ENCODE results near the gene KLHL40. TPM values are rescaled to one million over a fixed set of nuclear protein-coding genes. Genes with fewer than 3 reads are reported as not detected.
A peak's percentile ranks its signal among the peaks of the same experiment; 100 is the strongest.

Gene KLHL40
- total RNA-seq, 1 donor from 2014 or later = not detected

DNA sequence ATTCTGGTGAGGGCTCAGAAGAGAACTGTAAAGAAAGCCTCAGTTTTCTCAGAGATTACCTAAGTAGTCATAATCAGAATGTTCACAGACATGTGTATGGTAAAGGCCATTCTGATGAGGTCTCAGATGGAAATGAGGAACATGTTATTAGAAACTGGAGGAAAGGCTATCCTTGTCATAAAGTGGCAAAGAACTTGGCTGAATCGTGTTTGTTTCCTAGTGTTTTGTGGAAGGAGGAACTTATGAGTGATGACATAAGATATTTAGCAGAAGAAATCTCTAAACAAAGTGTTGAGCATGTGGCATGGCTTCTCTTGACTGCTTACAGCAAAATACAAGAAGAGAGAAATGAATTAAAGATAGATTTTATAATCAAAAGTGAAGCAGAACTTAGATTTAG, 12.8 kb upstream of the KLHL40 start:
- ATAC-seq = no peak

DNA sequence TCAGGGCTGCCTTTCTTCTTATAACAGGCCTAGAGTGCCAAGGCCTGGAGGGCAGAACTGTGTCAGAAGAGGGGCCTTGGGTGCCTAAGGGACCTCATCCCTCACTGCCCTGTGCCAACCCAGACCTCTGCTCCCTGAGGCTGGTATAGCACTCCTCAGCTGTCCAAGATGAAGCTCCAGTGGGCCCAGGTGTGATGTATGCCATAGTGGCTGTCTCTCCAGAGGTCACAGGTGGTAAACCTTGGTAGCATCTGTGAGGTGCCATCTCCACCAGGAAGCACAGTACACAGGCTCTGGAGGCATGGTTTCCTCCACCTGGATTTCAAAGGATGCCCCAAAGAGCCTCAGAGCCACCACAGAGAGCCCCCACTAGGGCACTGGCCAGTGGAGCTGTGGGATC, 12.3 kb upstream of the KLHL40 start:
- ATAC-seq = no peak

DNA sequence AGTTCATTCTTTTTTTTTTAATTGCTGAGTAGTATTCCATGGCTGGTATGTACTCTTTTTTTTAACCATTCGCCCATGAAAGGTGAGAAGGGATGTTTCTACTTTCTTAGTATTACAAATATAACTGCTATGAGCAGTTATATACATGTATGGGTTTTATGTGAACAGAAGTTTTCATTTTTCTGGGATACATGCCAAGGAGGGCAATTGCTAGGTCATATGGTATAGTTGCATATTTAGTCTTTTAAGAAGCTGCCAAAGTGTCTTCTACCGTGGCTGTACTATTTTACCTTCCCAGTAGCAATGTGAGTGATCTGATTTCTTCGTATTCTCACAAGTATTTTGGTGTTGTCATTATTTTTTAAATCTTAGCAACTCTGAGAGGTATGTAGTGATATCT, 11.2 kb upstream of the KLHL40 start:
- ATAC-seq = no peak

DNA sequence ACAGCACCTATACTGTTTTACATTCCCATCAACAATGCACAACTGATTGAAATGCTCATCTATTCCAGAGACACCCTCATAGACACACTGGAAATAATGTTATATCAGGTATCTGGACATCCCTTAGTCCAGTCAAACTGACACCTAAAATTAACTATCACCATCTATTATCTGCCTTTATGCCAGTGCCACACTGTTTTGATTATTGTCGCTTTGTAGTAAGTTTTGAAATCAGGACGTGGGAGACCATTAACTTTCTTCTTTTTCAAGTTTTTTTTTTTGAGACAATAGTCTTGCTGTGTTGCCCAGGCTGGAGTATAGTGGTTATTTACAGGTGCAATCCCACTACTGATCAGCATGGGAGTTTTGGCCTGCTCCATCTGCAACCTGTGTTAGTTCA, 9.4 kb upstream of the KLHL40 start:
- no peak for ATAC-seq

DNA sequence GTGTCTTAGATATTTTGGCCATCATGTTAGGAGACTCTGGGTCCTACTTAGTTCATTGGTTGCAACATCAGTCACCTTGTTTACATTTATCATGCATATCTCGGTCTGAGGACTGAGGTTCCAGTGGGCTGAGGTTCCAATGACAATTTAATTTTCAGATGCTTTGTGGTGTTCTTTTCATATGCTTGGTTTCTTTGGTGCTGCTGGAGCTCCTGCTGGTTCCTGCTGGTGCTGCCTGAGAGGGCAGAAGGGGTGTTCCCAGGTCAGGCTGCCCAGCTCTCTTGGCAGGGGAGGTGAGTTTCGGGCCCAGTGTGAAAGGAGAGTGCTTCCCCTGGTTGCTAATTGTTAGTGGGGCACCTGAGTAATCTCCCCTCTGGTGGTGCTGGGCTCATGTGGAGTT, 6.9 kb upstream of the KLHL40 start:
- ATAC-seq = no peak

DNA sequence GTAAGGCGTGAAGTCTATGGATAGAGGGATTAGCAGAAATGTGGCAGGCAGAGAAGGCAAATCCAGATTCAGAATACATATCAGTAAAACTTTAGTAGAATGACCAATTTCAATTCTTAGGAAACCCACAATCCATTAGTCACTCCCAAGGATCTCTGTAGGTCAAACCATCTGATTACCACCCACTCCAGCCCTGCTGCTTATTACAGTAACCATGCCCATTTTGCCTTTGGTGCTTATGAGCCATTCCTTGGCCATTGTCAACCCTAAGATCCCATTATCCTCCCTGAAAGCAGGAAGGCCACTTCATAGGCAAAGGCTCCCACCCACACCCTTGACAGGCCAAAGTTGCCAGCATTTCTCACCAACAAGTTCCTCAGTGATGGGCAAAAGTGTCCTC, 5.1 kb upstream of the KLHL40 start:
- ATAC-seq = no peak

DNA sequence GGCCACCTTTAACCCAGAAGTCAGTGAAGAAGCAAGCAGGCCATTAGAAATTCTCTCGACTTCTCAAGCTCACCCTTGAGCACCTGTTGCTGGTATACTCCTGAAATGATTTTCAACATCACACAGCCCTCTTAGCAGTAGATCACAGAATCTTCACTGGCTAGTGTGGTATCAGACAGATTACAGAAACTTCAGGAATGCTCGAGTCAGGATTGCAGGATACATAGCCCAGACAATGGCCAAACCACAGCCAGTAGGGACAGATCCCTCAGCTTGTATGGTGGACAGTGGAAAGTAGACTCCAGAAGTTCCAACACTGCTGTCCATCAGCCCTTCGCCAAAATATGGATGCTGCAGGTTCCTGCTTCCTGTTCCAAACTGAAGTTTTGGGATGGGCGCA, 4.5 kb upstream of the KLHL40 start:
- no peak for ATAC-seq

DNA sequence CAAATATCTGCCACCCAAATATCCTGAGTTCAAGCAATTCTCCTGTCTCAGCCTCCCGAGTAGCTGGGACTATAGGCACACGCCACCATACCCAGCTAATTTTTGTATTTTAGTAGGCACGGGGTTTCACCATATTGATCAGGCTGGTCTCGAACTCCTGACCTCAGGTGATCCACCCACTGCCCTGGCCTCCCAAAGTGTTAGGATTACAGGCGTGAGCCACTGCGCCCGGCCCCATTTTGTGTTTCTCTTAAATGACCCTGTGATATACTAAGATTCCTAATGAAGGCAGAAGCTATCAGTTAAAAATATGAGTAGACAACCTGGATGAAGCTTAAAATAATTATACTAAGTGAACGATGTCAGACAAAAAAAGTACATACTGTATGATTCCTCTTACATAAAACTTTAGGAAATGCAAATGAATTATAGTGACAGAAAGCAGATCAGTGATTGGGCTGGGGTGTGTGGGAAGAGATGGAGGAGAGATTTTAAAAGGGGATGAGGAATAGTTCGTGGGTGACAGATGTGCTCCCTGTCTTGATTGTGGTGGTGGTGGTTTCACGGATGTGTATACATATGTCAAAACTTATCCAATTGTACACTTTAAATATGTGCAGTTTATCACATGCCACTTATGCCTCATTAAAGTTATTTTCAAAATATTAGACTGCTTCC, 3.8 kb upstream of the KLHL40 start:
- no peak for ATAC-seq

DNA sequence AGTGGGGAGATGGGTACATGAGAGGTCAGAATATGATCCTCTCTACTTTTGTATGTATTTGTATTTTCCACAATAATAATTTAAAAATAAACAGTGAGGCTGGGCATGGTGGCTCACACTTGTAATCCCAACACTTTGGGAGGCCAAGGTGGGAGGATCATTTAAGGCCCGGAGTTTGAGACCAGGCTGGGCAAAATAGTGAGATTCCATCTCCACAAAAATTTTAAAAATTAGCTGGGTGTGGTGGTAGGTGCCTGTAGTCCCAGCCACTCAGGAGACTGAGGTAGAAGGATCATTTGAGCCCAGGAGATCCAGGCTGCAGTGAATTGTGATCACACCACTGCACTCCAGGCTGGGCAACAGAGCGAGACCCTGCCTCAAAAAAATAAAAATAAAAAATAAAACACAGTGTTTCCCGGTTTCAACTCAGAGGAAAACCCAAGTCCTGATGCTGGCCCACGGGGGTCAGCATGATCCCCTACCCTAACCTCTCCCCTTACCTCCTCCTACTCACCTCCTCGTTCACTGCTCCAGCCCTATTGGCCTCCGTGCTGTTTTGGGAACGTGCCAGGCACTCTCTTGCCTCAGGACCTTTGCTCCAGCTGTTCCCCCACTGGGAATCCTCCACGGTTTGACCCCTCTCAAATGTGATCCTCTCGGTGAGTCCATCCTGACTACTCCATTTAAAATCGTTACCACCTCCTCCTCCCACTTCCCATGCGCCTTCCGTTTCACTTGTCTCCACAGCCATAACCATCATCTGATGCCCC, 2.9 kb upstream of the KLHL40 start:
- no peak for ATAC-seq

DNA sequence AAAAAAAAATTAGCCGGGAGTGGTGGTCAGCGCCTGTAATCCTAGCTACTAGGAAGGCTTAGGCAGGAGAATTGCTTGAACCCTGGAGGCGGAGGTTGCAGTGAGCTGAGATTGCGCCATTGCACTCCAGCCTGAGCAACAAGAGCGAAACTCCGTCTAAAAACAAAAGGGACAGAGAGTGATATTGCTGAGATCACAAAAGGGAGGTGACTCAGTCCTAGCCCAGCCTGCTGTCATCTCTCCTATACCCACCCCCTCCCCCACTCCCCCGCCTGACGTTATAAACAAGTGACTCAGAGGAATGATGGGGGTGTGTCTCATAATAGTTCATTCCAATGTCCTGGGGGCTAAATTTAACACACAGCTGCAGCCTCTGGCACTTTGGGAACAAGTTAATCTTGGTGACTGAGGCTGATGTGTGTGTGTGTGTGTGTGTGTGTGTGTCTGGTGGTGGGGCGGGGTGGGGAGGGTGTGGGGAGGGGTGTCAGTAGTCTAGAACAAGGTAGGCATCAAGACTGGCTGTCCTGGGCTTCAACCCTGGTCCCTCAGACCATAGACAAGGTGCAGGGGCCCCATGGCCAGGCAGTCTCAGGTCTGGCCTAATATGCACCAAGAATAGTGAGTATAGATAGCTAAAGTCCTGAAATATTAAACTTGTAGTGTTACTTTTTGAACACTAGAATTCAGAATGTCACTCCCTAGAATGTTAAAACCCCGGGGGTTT, 1.3 kb upstream of the KLHL40 start:
- ATAC-seq = peak; percentile 96

DNA sequence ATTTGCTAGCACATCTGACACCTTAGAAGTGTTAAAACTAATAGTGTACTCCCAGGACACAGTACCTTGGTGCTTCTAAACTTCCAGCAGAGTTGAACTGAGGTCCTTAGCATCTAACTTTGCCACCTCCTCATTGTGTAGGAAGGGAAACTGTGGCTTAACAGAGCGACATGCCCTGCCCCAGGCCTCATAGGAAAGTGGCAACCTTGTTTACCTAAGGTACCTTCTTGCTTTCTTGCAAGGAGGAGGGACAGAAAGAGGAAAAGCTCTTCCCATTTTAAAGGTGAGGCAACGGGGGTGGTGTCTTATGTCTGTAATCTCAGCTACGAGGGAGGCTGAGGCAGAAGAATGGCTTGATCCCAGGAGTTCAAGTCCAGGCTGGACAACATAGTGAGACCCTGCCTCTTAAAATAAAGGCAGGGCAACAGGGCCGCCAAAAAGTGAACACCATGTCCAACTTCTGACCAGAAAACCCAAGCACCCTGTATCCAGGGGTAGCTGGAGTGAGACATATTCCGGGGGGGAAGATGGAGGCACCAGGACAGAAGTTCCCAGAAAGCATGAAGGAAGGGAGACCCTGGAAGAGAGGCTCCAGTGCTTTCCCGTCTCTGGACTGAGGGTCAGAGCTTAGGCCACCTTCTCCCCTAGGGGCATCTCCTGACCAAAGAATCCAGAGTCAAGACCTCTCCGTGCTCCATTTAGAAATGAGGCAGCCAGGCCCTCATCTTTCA, 540 bp upstream of the KLHL40 start:
- ATAC-seq = no peak

DNA sequence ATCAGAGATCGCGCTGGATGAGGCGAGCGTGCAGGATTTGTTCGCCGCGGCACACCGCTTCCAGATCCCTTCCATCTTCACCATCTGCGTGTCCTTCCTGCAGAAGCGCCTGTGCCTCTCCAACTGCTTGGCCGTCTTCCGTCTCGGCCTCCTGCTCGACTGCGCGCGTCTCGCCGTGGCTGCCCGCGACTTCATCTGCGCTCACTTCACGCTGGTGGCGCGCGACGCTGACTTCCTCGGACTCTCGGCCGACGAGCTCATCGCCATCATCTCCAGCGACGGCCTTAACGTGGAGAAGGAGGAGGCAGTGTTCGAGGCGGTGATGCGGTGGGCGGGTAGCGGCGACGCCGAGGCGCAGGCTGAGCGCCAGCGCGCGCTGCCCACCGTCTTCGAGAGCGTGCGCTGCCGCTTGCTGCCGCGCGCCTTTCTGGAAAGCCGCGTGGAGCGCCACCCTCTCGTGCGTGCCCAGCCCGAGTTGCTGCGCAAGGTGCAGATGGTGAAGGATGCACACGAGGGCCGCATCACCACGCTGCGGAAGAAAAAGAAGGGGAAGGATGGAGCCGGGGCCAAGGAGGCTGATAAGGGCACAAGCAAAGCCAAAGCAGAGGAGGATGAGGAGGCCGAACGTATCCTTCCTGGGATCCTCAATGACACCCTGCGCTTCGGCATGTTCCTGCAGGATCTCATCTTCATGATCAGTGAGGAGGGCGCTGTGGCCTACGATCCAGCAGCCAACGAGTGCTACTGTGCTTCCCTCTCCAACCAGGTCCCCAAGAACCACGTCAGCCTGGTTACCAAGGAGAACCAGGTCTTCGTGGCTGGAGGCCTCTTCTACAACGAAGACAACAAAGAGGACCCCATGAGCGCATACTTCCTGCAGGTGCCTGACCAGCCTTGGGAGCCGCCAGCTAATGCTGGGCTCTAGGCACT, 819 bp downstream of the KLHL40 start:
- ATAC-seq = no peak

DNA sequence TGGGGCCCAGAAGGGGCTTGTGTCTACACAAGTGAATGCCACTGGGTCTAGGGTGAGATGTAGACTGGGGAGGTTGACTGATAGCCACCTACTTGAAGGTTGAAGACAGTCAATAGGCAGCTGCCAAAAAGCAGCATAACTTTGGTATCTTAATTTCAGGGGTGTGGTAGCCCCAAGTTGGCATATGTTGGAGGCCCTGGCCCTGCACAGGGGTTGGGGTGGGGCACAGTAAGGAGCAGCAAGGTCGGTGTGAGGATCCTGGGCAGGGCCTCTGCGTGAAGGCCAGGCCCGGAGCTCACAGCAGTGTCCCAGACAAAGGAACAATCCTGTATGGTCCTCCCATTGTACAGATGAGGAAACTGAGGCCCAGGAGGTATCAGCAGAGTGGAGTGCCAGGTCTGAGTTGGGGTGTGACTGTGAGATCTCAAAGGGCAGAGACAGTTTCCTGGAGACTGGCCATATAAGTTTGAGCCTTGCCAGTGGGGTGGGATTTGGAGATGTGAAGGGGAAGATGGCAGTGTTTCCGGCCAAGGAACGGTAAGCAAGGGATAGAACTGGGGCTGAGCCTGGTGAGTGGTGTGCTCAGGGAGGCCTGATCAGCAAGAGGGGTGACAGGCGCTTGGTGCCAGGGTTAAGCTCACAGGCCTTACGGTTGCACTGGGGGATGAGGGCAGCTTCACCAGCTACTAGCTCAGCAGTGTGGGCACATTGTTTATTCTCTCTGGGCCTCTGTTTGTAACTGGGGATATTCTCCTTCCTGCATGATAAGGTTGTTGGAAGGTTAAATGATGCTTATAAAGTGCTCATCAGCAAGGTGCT, 1.7 kb downstream of the KLHL40 start:
- no peak for ATAC-seq

DNA sequence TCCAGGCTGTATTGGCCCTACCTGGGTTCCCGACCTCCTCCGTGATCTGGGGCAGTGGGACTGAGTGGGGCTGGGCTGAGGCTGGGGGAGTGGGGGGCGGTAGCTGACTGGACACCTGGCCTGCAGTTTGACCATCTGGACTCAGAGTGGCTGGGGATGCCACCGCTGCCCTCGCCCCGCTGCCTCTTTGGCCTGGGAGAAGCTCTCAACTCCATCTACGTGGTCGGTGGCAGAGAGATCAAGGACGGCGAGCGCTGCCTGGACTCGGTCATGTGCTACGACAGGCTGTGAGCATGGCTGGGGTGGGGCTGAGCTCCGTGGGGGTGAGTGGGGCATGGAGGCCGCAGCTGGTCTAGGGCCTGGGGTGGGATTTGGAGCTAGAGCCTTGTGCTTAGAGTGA, 2.7 kb downstream of the KLHL40 start:
- ATAC-seq = no peak

DNA sequence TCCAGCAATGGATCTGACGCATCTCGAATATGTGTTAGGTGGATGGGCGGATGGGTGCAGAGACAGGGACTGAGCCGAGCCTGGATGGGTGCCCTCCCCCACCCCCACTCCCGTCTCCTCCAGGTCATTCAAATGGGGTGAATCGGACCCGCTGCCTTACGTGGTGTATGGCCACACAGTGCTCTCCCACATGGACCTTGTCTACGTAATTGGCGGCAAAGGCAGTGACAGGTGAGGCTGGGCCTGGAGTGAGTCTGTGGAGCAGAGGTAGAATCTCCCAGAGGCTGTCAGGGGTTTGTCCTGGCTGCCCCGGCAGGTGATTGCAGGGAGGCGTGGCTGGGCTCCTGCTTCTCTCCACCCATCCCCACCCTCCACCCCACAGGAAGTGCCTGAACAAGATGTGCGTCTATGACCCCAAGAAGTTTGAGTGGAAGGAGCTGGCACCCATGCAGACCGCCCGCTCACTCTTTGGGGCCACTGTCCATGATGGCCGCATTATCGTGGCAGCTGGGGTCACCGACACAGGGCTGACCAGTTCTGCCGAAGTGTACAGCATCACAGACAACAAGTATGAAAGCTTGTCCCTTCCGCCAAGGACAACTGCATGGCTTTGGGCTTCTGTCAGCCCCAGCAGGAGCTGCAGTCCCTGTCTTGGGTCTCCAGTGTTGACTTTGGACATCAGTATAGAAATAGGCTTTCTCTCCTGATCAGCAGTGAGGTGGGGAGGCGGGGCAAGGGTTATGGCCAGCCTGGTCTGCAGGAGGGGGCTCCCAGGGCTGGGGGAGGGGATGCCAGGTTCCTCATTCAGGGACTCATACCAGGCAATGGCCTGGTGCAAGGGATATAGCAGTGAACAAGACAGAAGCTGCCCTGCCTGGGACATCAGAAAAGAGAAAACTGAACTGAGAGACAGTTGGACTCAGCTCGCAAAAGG, 3.4 kb downstream of the KLHL40 start:
- no peak for ATAC-seq

DNA sequence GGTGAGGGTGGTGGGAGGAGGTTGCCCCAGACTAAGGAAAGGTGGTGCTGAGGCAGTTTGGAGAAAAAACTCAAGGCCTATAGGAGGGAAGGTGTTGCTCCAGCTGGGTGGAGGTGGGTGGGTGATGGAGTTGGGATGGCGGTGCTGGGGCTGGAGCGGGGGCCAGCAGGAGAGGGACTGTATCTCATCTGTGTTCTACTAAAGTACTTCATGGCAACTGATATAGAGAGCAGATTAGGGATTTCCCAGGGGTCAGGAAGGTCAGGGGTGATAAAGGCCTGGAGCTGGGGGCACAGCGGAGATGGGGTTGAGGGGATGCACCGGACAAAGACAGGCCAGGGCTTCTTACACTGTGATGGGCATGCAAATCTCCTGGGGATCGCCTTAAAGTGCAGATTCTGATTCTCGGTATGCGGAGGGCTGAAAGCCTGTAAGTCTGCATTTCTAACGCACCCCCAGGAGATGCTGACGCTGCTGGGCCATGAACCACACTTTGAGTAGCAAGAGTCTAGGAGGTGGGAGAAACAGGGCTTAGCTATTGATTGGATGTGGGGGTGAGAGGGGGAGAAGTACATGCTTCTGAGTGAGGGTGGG, 4.2 kb downstream of the KLHL40 start:
- no peak for ATAC-seq

DNA sequence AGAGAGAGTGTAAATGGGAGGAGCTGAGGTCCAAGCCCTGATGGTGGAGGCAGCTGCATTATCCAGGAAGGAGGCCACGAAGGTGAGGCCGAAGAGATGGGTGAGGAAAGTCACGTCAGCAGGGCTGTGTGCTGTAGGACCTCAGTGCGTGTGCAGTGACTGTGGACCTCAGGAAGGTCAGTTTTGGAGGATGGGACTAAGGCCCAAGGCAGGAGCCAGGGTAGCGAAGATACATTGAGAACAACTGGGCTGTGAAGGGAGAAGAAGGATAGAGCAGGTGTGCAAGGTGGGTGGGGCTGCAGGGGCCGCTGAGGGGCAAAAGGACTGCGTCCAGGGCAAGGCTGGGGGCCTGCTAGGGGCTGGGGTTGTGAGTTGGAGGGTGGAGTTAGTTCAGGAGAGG, 4.9 kb downstream of the KLHL40 start:
- no peak for ATAC-seq

DNA sequence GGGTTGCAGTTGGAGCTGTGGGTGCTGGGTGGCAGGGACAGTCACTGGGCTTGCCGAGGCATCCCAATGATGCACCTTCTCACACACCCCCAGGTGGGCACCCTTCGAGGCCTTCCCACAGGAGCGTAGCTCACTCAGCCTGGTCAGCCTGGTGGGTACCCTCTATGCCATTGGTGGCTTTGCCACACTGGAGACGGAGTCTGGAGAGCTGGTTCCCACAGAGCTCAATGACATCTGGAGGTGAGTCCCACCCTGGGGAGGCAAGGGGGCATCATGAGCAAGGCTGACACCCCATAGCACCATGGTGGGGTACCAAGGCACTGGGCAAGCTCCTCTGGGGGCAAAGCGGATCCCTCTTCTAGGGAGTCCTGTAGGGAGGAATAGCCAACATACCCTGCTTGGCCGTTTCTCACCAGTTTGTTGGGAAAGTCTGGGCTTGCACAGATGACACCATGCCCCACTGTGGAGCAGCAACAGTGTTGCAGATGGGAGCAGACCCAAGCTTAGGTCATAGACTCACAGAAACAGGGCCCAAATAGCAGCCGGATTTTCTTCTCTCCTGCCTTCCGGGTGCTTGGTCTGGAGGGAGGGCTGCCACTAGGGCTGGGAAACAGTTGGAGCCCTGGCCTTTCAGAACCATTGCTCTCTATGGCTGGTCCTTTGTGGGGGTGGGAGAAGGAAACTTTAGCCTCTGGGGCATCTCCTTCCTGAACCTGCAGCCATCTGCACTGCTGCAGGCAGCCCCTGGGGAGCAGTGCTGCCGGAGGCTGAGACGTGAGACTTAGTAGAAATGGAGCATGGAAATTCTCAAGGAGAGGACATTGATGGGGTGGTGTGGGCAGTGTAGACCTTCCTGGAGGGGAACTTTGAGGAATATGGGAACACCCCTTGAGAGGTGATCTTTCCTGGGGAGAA, 5.7 kb downstream of the KLHL40 start:
- ATAC-seq = no peak

All from esophagus mucosa (tissue), 1 donor.